HCT116 (cell line): Measurements from ENCODE around the gene RNASEH2B. TPM values are rescaled to one million over a fixed set of nuclear protein-coding genes. Genes with fewer than 3 reads are reported as not detected.

Experiments
- ATAC-seq: fragments of 200-7000 bp; cut with Tn5 transposase; 2 replicates; pipeline ENCODE4 v1.9.1; 2020; ENCODE audit warnings: mild to moderate bottlenecking, moderate library complexity
- BruUV-seq: library from RNA; stranded (reverse); fragments of 400-500 nt; replicated peaks from 2 replicates; lab custom pipeline; 2021; lab: Mats Ljungman, UMichigan
- CTCF ChIA-PET: fragments of 300-600 bp; sonication (Branson Sonifier 250); formaldehyde crosslinking; loops from one replicate; lab custom pipeline; 2021; ENCODE audit warnings: antibody characterized with exemption; lab: Charles Lee
- POLR2A ChIA-PET: fragments of 300-600, 350-600 bp; sonication (Branson Sonifier 250); formaldehyde crosslinking; loops from one replicate; lab custom pipeline; 2021; ENCODE audit warnings: antibody characterized with exemption; lab: Charles Lee
- RAD21 ChIA-PET, 2 experiments: fragments of 300-600 bp; sonication (Branson Sonifier 250); formaldehyde crosslinking; loops; one replicate each; lab custom pipeline; 2023; ENCODE audit warnings: low total read pairs in 2 of 2; ENCODE audit not compliant: uncharacterized antibody in 2 of 2, unreplicated experiment in 2 of 2, low non-redundant PET in 1 of 2; lab: Charles Lee
- DNase-seq: peaks from one replicate; pipeline ENCODE4 v3.0.0-alpha.2; 2010; ENCODE audit warnings: low read depth, low spot score
- H2AFZ ChIP-seq: fragments of 200-600 bp; shearing (Covaris generic), sonication (generic); 2 replicates; pipeline ENCODE4 v1.6.1; 2017; ENCODE audit warnings: low read depth, mixed run types, mixed read lengths, antibody characterized with exemption, low read length; ENCODE audit not compliant: poor library complexity, severe bottlenecking
- H3K27ac ChIP-seq: 2 replicates; pipeline ENCODE4 v1.5.1; 2012; ENCODE audit warnings: low read depth, low read length
- H3K27me3 ChIP-seq: fragments of 200-600 bp; sonication (generic); 2 replicates; pipeline ENCODE4 v1.6.1; 2016; ENCODE audit warnings: mixed run types, low read length, mixed read lengths; ENCODE audit not compliant: insufficient read depth
- H3K36me3 ChIP-seq, 2 experiments: fragments of 200-500 bp in 1 of 2; fragments of 200-600 bp in 1 of 2; sonication (Bioruptor generic) in 1 of 2; sonication (generic) in 1 of 2; 2 replicates each; pipeline versions ENCODE4 v1.5.1 to v1.6.1; 2014 to 2016; ENCODE audit warnings: low read length in 2 of 2, inconsistent platforms in 1 of 2, mixed read lengths in 1 of 2, mixed run types in 1 of 2; ENCODE audit not compliant: insufficient read depth in 2 of 2, control insufficient read depth in 1 of 2
- H3K4me1 ChIP-seq, 2 experiments: fragments of 200-600 bp in 1 of 2; sonication (generic) in 1 of 2; 2 replicates each; pipeline versions ENCODE4 v1.5.1 to v1.6.1; 2012 to 2017; ENCODE audit warnings: low read length in 2 of 2, inconsistent platforms in 1 of 2, mild to moderate bottlenecking in 1 of 2, mixed read lengths in 1 of 2, mixed run types in 1 of 2, moderate library complexity in 1 of 2; ENCODE audit not compliant: insufficient read depth in 2 of 2, control insufficient read depth in 1 of 2
- H3K4me2 ChIP-seq: fragments of 200-600 bp; sonication (generic); 2 replicates; pipeline ENCODE4 v1.6.1; 2017; ENCODE audit warnings: mixed run types, low read length, mixed read lengths
- H3K4me3 ChIP-seq, 2 experiments: fragments of 200-600 bp in 1 of 2; sonication (generic) in 1 of 2; replicated peaks in 1 of 2; 2 replicates each; pipeline ENCODE4 v1.5.1; 2011 to 2016; ENCODE audit warnings: low read length in 2 of 2, control low read depth in 1 of 2, low read depth in 1 of 2, mild to moderate bottlenecking in 1 of 2, mixed read lengths in 1 of 2, mixed run types in 1 of 2
- H3K79me2 ChIP-seq: fragments of 200-600 bp; sonication (generic); 2 replicates; pipeline ENCODE4 v1.6.1; 2017; ENCODE audit warnings: mild to moderate bottlenecking, mixed run types, low read length, moderate library complexity, mixed read lengths; ENCODE audit not compliant: insufficient read depth
- H3K9ac ChIP-seq: fragments of 200-600 bp; sonication (generic); 2 replicates; pipeline ENCODE4 v1.6.1; 2016; ENCODE audit warnings: low read length, mixed read lengths
- H3K9me2 ChIP-seq: fragments of 200-600 bp; sonication (generic), shearing (Covaris generic); 2 replicates; pipeline ENCODE4 v1.6.1; 2017; ENCODE audit warnings: mixed run types, mild to moderate bottlenecking, moderate library complexity; ENCODE audit not compliant: insufficient read depth
- H3K9me3 ChIP-seq, 2 experiments: fragments of 200-500 bp in 1 of 2; fragments of 200-600 bp in 1 of 2; sonication (Bioruptor generic) in 1 of 2; sonication (generic) in 1 of 2; 2 replicates each; pipeline ENCODE4 v1.6.1; 2014 to 2017; ENCODE audit warnings: low read length in 2 of 2, mixed read lengths in 2 of 2, inconsistent platforms in 1 of 2, low read depth in 1 of 2, mild to moderate bottlenecking in 1 of 2, mixed run types in 1 of 2, moderate library complexity in 1 of 2; ENCODE audit not compliant: control insufficient read depth in 1 of 2, insufficient read depth in 1 of 2
- H4K20me1 ChIP-seq: fragments of 200-600 bp; sonication (generic), shearing (Covaris generic); 2 replicates; pipeline ENCODE4 v1.6.1; 2017; ENCODE audit warnings: mixed run types, mild to moderate bottlenecking, moderate library complexity; ENCODE audit not compliant: insufficient read depth
- CBX3 ChIP-seq: IDR thresholded peaks from 2 replicates; pipeline ENCODE4 v1.6.1; 2012; ENCODE audit warnings: low read depth
- CTCF ChIP-seq, 3 experiments: fragments of 200-600 bp in 1 of 3; sonication (generic) in 1 of 3; IDR thresholded peaks in 2 of 3; conservative IDR thresholded peaks in 1 of 3; 2 replicates each; pipeline ENCODE4 v1.5.1; 2012 to 2017; ENCODE audit warnings: low read depth in 2 of 3, low read length in 2 of 3, antibody characterized with exemption in 1 of 3, borderline replicate concordance in 1 of 3, control low read depth in 1 of 3, mild to moderate bottlenecking in 1 of 3, mixed read lengths in 1 of 3, mixed run types in 1 of 3, moderate library complexity in 1 of 3; ENCODE audit not compliant: insufficient read depth in 1 of 3
- EGR1 ChIP-seq: IDR thresholded peaks from 2 replicates; pipeline ENCODE4 v1.6.1; 2012; ENCODE audit warnings: low read depth
- ELF1 ChIP-seq: IDR thresholded peaks from 2 replicates; pipeline ENCODE4 v1.6.1; 2012; ENCODE audit warnings: low read depth, borderline replicate concordance
- EZH2 ChIP-seq: fragments of 200-600 bp; sonication (generic); IDR thresholded peaks from 2 replicates; pipeline ENCODE4 v1.6.1; 2017; ENCODE audit warnings: antibody characterized with exemption, mixed run types
- POLR2A ChIP-seq: IDR thresholded peaks from 2 replicates; pipeline ENCODE4 v1.7.0; 2011; ENCODE audit warnings: borderline replicate concordance; ENCODE audit not compliant: insufficient read depth, insufficient read length; ENCODE audit errors: extremely low read depth
- RAD21 ChIP-seq: IDR thresholded peaks from 2 replicates; pipeline ENCODE4 v1.6.1; 2012; ENCODE audit warnings: low read depth, mild to moderate bottlenecking
- SP1 ChIP-seq: IDR thresholded peaks from 2 replicates; pipeline ENCODE4 v1.6.1; 2012; ENCODE audit warnings: low read depth
- YY1 ChIP-seq: IDR thresholded peaks from 2 replicates; pipeline ENCODE4 v1.6.1; 2011; ENCODE audit warnings: low read length, low read depth, moderate library complexity, mild to moderate bottlenecking; ENCODE audit not compliant: insufficient replicate concordance; ENCODE audit errors: extremely low read depth
- ZFX ChIP-seq: fragments of 450-650 bp; IDR thresholded peaks from 2 replicates; pipeline ENCODE4 v1.6.1; 2017
- intact Hi-C: fragments of 100-400 bp; cut with micrococcal nuclease; formaldehyde crosslinking; loops from 2 replicates; pipeline ENCODE4 v1.10.0; 2022
- total RNA-seq: library from RNA; stranded (reverse); gene quantifications from one replicate; pipeline ENCODE4 v1.2.1, GENCODE V29; 2021; ENCODE audit not compliant: unreplicated experiment

Gene RNASEH2B
- total RNA-seq, 1 experiment from 2014 or later, result 41.3 TPM

- ChIA-PET CTCF (no interaction called here), RAD21 (no interaction called here), POLR2A (no interaction called here)
- DNase-seq, result no peak
- no peaks in the 10 kb centered on the region for H3K4me1 ChIP-seq
- no peak overlapping the region for H3K4me3 ChIP-seq
- H4K20me1 ChIP-seq, result no peaks in the 10 kb centered on the region
- H3K9me3 ChIP-seq, result no peaks in the 10 kb centered on the region
- H3K9ac ChIP-seq, result no peak overlapping the region
- no peak for TF ChIP-seq RAD21
- no peak for TF ChIP-seq ZFX
- no peak for TF ChIP-seq EZH2
- no peak for TF ChIP-seq CBX3
- no peak for TF ChIP-seq YY1
- no peak for TF ChIP-seq CTCF (IDR thresholded peaks at IDR 0.05 in 2 of 3, conservative IDR thresholded peaks at IDR 0.05 in 1 of 3; ENCODE audit: borderline replicate concordance in 1 of 3, insufficient read depth in 1 of 3, low read depth in 2 of 3, low read length in 2 of 3)
- no peak for TF ChIP-seq POLR2A
- TF ChIP-seq SP1, result no peak
- TF ChIP-seq EGR1, result no peak
- TF ChIP-seq ELF1, result no peak
- no peak overlapping the region for H3K4me2 ChIP-seq
- no peaks in the 10 kb centered on the region for H3K79me2 ChIP-seq
- H3K36me3 ChIP-seq, result no peaks in the 10 kb centered on the region
- no TSS peak for BruUV-seq
- intact Hi-C loops, result no loop called here
- H3K27ac ChIP-seq, result no peak overlapping the region
- H3K9me2 ChIP-seq, result no peaks in the 10 kb centered on the region
- no peak for ATAC-seq
- no peak overlapping the region for H2AFZ ChIP-seq
- H3K27me3 ChIP-seq, result no peaks in the 10 kb centered on the region
Measured at GRCh38 chr13:50991579-50992521, 82.3 kb downstream of the RNASEH2B start.
